Chondrocyte (in vitro differentiated cells): ENCODE results near the gene AP1S1. TPM values are rescaled to one million over a fixed set of nuclear protein-coding genes. Genes with fewer than 3 reads are reported as not detected.
A peak's percentile ranks its signal among the peaks of the same experiment; 100 is the strongest.

Source experiments
- DNase-seq: peaks from one replicate; pipeline ENCODE4 v3.0.0; 2021; ENCODE audit warnings: mixed read lengths, low spot score
- H3K27ac Mint-ChIP-seq: one replicate; pipeline ENCODE4 v1.8.0; 2021; ENCODE audit warnings: mild to moderate bottlenecking, moderate library complexity, mixed read lengths; ENCODE audit not compliant: unreplicated experiment
- H3K27me3 Mint-ChIP-seq: 2 replicates; pipeline ENCODE4 v1.8.0; 2021; ENCODE audit warnings: low read depth, mixed read lengths
- H3K36me3 Mint-ChIP-seq: 2 replicates; pipeline ENCODE4 v1.8.0; 2021; ENCODE audit warnings: low read depth, mixed read lengths
- H3K4me1 Mint-ChIP-seq: 2 replicates; pipeline ENCODE4 v1.8.0; 2021; ENCODE audit warnings: low read depth, mild to moderate bottlenecking, mixed read lengths
- H3K4me3 Mint-ChIP-seq: one replicate; pipeline ENCODE4 v1.8.0; 2021; ENCODE audit warnings: mild to moderate bottlenecking, moderate library complexity, mixed read lengths; ENCODE audit not compliant: unreplicated experiment
- H3K9me3 Mint-ChIP-seq: 2 replicates; pipeline ENCODE4 v1.8.0; 2021; ENCODE audit warnings: low read depth, mixed read lengths
- CTCF ChIP-seq: fragments of 200-600 bp; sonication (generic); IDR thresholded peaks from 2 replicates; pipeline ENCODE4 v1.5.0; 2021; ENCODE audit warnings: antibody characterized with exemption, mild to moderate bottlenecking, moderate library complexity
- total RNA-seq: library from RNA; stranded (reverse); gene quantifications from 3 replicates; pipeline ENCODE4 v1.2.1, GENCODE V29; 2021

The AP1S1 gene
- total RNA-seq, 1 donor from 2014 or later = 60.4 TPM

DNA sequence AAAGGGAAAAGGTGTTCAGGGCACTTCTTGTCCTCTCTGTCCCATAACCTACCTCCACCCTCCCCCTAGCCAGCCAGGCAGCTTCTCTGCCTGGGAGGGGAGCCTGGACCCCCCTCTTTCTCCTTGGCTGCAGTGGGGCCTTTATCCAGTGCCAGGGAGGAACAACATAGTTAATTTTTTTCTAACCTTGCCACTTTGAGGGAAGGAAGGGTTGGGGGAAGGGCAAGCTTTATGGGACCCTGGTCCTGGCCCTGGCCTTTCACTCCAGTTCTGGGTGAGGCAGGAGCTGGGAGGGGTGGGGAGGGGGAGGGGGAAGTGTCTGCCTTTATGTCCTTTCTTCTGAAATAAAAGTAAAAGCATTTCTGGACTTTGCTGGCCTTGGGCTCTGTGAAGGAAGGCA lies 6.6 kb downstream of the AP1S1 start:
- no peak for DNase-seq
- peaks cover 20% of the 10 kb centered on the region for H3K36me3 Mint-ChIP-seq
- H3K4me3 Mint-ChIP-seq = no peak overlapping the region

DNA sequence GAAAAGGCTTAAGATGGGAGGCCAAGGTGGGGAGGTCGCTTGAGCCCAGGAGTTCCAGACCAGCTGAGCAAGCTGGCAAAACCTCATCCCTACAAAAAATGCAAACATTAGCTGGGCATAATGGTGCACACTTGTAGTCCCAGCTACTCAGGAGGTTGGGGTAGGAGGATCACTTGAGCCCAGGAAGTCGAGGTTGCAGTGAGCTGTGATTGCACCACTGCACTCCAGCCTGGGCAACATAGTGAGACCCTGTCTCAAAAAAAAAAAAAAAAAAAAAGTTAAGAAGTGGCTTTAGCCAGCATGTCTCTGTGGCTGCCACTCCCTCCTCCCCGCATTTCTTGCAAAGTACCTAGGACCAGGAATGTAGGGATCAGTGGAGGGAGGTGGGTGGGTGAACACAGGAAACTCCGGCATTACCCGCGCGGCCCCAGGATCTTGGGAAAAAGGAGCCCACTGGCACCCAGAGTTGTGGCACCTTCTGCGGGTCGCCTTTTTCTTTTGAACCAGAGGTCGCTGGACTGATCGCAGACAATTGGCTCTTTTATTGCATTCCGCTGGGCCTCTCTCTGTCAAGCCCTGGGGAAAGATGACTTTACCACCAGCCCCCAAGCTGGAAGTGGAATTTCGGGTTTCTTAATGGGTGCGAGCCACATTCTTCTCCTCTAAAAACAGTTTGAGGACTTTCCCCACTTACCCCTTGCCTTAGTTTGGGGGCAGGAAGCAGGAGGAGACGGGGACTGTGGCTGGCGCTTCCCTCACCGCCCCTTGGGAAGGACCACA lies 7.6 kb downstream of the AP1S1 start:
- Mint-ChIP-seq H3K4me1 (peaks cover 30% of the 10 kb centered on the region), H3K9me3 (no peaks in the 10 kb centered on the region), H3K27me3 (peaks cover 10% of the 10 kb centered on the region), H3K36me3 (peaks cover 17% of the 10 kb centered on the region), H3K4me3 (peak overlapping the region; percentile 57), H3K27ac (no peak overlapping the region)
- no peak for TF ChIP-seq CTCF
- DNase-seq = no peak

More for the DNA sequence above, 6.6 kb downstream of the AP1S1 start:
- Mint-ChIP-seq H3K27me3 (peaks cover 5% of the 10 kb centered on the region), H3K27ac (no peak overlapping the region), H3K9me3 (no peaks in the 10 kb centered on the region), H3K4me1 (peaks cover 26% of the 10 kb centered on the region)
- no peak for TF ChIP-seq CTCF

- peak overlapping the region; percentile 57 for H3K4me3 Mint-ChIP-seq
- no peak for DNase-seq
- H3K4me1 Mint-ChIP-seq = peaks cover 30% of the 10 kb centered on the region
- no peak overlapping the region for H3K27ac Mint-ChIP-seq
- no peaks in the 10 kb centered on the region for H3K9me3 Mint-ChIP-seq
- peaks cover 19% of the 10 kb centered on the region for H3K27me3 Mint-ChIP-seq
- TF ChIP-seq CTCF = no peak
- H3K36me3 Mint-ChIP-seq = peaks cover 13% of the 10 kb centered on the region
Measured at GRCh38 chr7:101162551-101163278, 8.4 kb downstream of the AP1S1 start.

- DNase-seq = peak; percentile 87
- Mint-ChIP-seq H3K36me3 (peaks cover 9% of the 10 kb centered on the region), H3K4me1 (peaks cover 31% of the 10 kb centered on the region), H3K27me3 (peaks cover 25% of the 10 kb centered on the region), H3K4me3 (peak overlapping the region; percentile 72), H3K27ac (no peak overlapping the region), H3K9me3 (no peaks in the 10 kb centered on the region)
- TF ChIP-seq CTCF = no peak
Measured at GRCh38 chr7:101163279-101164070, 9.2 kb downstream of the AP1S1 start.
